Neural progenitor cell (in vitro differentiated cells): ENCODE measurements around the gene POLE. TPM values are rescaled to one million over a fixed set of nuclear protein-coding genes. Genes with fewer than 3 reads are reported as not detected.

Experiments used
- DNase-seq: peaks from one replicate; pipeline ENCODE4 v3.0.0-alpha.2; 2016; ENCODE audit warnings: low spot score
- H2AFZ ChIP-seq: fragments of 200-600 bp; sonication (generic); replicated peaks from 2 replicates; pipeline ENCODE4 v1.6.1; 2016; ENCODE audit warnings: antibody characterized with exemption
- H3F3A ChIP-seq: fragments of 200-600 bp; sonication (generic); 2 replicates; pipeline ENCODE4 v1.6.1; 2016; ENCODE audit warnings: antibody characterized with exemption, low read depth
- H3K27ac ChIP-seq: fragments of 200-600 bp; sonication (generic); 2 replicates; pipeline ENCODE4 v1.5.1; 2016; ENCODE audit warnings: mild to moderate bottlenecking
- H3K27me3 ChIP-seq: fragments of 200-600 bp; sonication (generic); 2 replicates; pipeline ENCODE4 v1.6.1; 2016; ENCODE audit warnings: mild to moderate bottlenecking, moderate library complexity
- H3K36me3 ChIP-seq: fragments of 200-600 bp; sonication (generic); 2 replicates; pipeline ENCODE4 v1.5.1; 2016
- H3K4me1 ChIP-seq: fragments of 200-600 bp; sonication (generic); 2 replicates; pipeline ENCODE4 v1.6.1; 2016; ENCODE audit warnings: mixed run types
- H3K4me2 ChIP-seq: fragments of 200-600 bp; sonication (generic); 2 replicates; pipeline ENCODE4 v1.6.1; 2016
- H3K4me3 ChIP-seq: fragments of 200-600 bp; sonication (generic); 2 replicates; pipeline ENCODE4 v1.5.1; 2016
- H3K79me2 ChIP-seq: fragments of 200-600 bp; sonication (generic); 2 replicates; pipeline ENCODE4 v1.6.1; 2016; ENCODE audit warnings: low read depth
- H3K9ac ChIP-seq: fragments of 200-600 bp; sonication (generic); 2 replicates; pipeline ENCODE4 v1.6.1; 2016
- H3K9me3 ChIP-seq: fragments of 200-600 bp; sonication (generic); 2 replicates; pipeline ENCODE4 v1.5.1; 2016; ENCODE audit warnings: low read depth
- H4K20me1 ChIP-seq: fragments of 200-600 bp; sonication (generic); 2 replicates; pipeline ENCODE4 v1.6.1; 2016; ENCODE audit warnings: low read depth
- H3K27ac Mint-ChIP-seq: 3 replicates; pipeline ENCODE4 v1.8.0; 2021; ENCODE audit warnings: mixed read lengths
- H3K27me3 Mint-ChIP-seq: 2 replicates; pipeline ENCODE4 v1.8.0; 2022; ENCODE audit warnings: low read depth, mild to moderate bottlenecking, inconsistent platforms, moderate library complexity, mixed read lengths; ENCODE audit not compliant: insufficient read depth
- H3K36me3 Mint-ChIP-seq: 3 replicates; pipeline ENCODE4 v1.8.0; 2021; ENCODE audit warnings: mixed read lengths
- H3K4me1 Mint-ChIP-seq: 3 replicates; pipeline ENCODE4 v1.8.0; 2021; ENCODE audit warnings: mixed read lengths
- H3K4me3 Mint-ChIP-seq: 3 replicates; pipeline ENCODE4 v1.8.0; 2021; ENCODE audit warnings: mild to moderate bottlenecking, moderate library complexity, mixed read lengths
- H3K9me3 Mint-ChIP-seq: 3 replicates; pipeline ENCODE4 v1.8.0; 2020; ENCODE audit warnings: mixed read lengths
- CTCF ChIP-seq: fragments of 200-600 bp; sonication (generic); IDR thresholded peaks from 2 replicates; pipeline ENCODE4 v1.5.1; 2017; ENCODE audit warnings: antibody characterized with exemption, mild to moderate bottlenecking
- EZH2 ChIP-seq: fragments of 200-600 bp; sonication (generic); IDR thresholded peaks from 2 replicates; pipeline ENCODE4 v1.6.1; 2017; ENCODE audit warnings: antibody characterized with exemption, mild to moderate bottlenecking, moderate library complexity
- EZH2phosphoT487 ChIP-seq: fragments of 200-600 bp; sonication (generic); IDR thresholded peaks from 2 replicates; pipeline ENCODE4 v1.6.1; 2017; ENCODE audit warnings: antibody characterized with exemption
- total RNA-seq: library from RNA; depleted of rRNA; stranded (reverse); fragments of >200 nt; gene quantifications from 2 replicates; pipeline ENCODE4 v1.2.3, GENCODE V29; 2015; ENCODE audit warnings: low replicate concordance

Gene POLE
- total RNA-seq, 1 donor from 2014 or later, result 46.8 TPM

GRCh38 chr12:132610051-132610759, 76.9 kb downstream of the POLE start, which contains the start of gene LRCOL1:
TSS of gene LRCOL1 (minus strand) at chr12:132610582. CDS start at chr12:132606251, 4,331 bp downstream.
- Histone ChIP-seq H3K4me3 (no peak within 1 kb of the TSS), H3K9ac (no peak within 1 kb of the TSS)

GRCh38 chr12:132608231-132609171, 78.6 kb downstream of the POLE start:
- peaks cover 47% of the 10 kb centered on the region for H3K4me1 Mint-ChIP-seq
- Histone ChIP-seq H3K9ac (no peak overlapping the region), H3K4me3 (no peak overlapping the region), H3K9me3 (no peaks in the 10 kb centered on the region), H4K20me1 (no peaks in the 10 kb centered on the region), H3K27ac (no peak overlapping the region), H3K79me2 (no peaks in the 10 kb centered on the region), H3K4me1 (peaks cover 3% of the 10 kb centered on the region), H3K27me3 (peaks cover 100% of the 10 kb centered on the region), H3K36me3 (no peaks in the 10 kb centered on the region), H3K4me2 (no peak overlapping the region), H2AFZ (no peak overlapping the region), H3F3A (no peaks in the 10 kb centered on the region)
- no peaks in the 10 kb centered on the region for H3K36me3 Mint-ChIP-seq
- peaks cover 3% of the 10 kb centered on the region for H3K9me3 Mint-ChIP-seq
- peak overlapping the region; percentile 81 for H3K27ac Mint-ChIP-seq
- peak overlapping the region; percentile 76 for H3K4me3 Mint-ChIP-seq
- TF ChIP-seq CTCF, result no peak
- TF ChIP-seq EZH2, result no peak
- no peak for TF ChIP-seq EZH2phosphoT487
- H3K27me3 Mint-ChIP-seq, result peaks cover 31% of the 10 kb centered on the region
- DNase-seq, result peak; percentile 18

More at GRCh38 chr12:132610051-132610759, 76.9 kb downstream of the POLE start, which contains the start of gene LRCOL1:
- peaks cover 100% of the 10 kb centered on the region for H3K27me3 ChIP-seq
- H3K4me1 ChIP-seq, result no peaks in the 10 kb centered on the region
- Mint-ChIP-seq H3K36me3 (no peaks in the 10 kb centered on the region), H3K4me1 (peaks cover 49% of the 10 kb centered on the region), H3K27ac (peak within 1 kb of the TSS; percentile 78), H3K9me3 (peaks cover 8% of the 10 kb centered on the region), H3K27me3 (peaks cover 37% of the 10 kb centered on the region), H3K4me3 (peak within 1 kb of the TSS; percentile 43)
- H3K9me3 ChIP-seq, result no peaks in the 10 kb centered on the region
- H3K4me2 ChIP-seq, result no peak within 1 kb of the TSS
- H2AFZ ChIP-seq, result no peak within 1 kb of the TSS
- H3K27ac ChIP-seq, result no peak within 1 kb of the TSS
- H4K20me1 ChIP-seq, result no peaks in the 10 kb centered on the region
- no peak for TF ChIP-seq EZH2
- no peak for TF ChIP-seq CTCF
- no peak for TF ChIP-seq EZH2phosphoT487
- DNase-seq, result peak; percentile 21
- H3K36me3 ChIP-seq, result no peaks in the 10 kb centered on the region
- H3F3A ChIP-seq, result no peaks in the 10 kb centered on the region
- no peaks in the 10 kb centered on the region for H3K79me2 ChIP-seq

GRCh38 chr12:132606927-132607326, 80.2 kb downstream of the POLE start:
- Histone ChIP-seq H3K36me3 (no peaks in the 10 kb centered on the region), H3K4me2 (no peak overlapping the region), H3K4me3 (no peak overlapping the region), H3K79me2 (no peaks in the 10 kb centered on the region), H3K4me1 (peaks cover 12% of the 10 kb centered on the region), H2AFZ (no peak overlapping the region), H3K27me3 (peaks cover 100% of the 10 kb centered on the region), H4K20me1 (no peaks in the 10 kb centered on the region), H3K9ac (no peak overlapping the region), H3K27ac (no peak overlapping the region), H3K9me3 (no peaks in the 10 kb centered on the region), H3F3A (peaks cover 4% of the 10 kb centered on the region)
- H3K4me1 Mint-ChIP-seq, result peaks cover 58% of the 10 kb centered on the region
- H3K27ac Mint-ChIP-seq, result no peak overlapping the region
- no peak for DNase-seq
- H3K4me3 Mint-ChIP-seq, result peak overlapping the region; percentile 38
- peaks cover 30% of the 10 kb centered on the region for H3K27me3 Mint-ChIP-seq
- TF ChIP-seq EZH2 (no peak), EZH2phosphoT487 (peak; percentile 26), CTCF (no peak)
- H3K36me3 Mint-ChIP-seq, result no peaks in the 10 kb centered on the region
- H3K9me3 Mint-ChIP-seq, result peaks cover 3% of the 10 kb centered on the region
